ENCODE results near the gene CACNB4. TPM values are rescaled to one million over a fixed set of nuclear protein-coding genes. Genes with fewer than 3 reads are reported as not detected.

The CACNB4 gene
- total RNA-seq, 1 experiment from 2014 or later: 2.0 TPM

DNA sequence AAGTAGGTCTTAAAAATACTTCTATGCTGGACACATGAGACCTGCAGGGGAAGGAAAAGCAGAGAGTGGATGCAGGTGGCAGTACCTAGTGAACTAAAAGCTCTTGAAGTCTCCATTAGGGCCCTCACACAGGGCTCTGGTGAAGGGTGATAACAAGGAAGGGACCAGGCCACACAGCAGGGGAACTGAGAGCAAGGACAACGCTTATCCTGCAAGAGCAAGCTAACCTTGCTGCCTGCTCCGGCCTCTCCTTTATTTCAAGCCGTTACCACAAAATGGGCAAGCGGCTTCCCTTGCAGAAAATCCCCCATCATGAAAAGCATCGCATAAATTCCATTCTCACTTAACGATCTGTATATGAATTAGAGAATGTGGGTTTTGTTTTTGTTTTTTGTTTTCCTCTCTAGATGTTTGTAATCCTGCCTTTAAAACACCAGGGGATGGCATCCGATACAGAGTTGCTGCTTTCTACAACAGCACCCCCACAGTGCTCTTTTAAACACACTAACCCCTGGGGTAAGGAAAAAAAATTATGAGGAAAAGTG, 64.5 kb downstream of the CACNB4 start:
- Histone ChIP-seq H3K9me2 (ENCODE audit: insufficient read depth) (no peaks in the 10 kb centered on the region), H4K20me1 (ENCODE audit: insufficient read depth) (no peaks in the 10 kb centered on the region), H3K27ac (ENCODE audit: low read depth, low read length) (no peak overlapping the region), H3K4me1 (ENCODE audit: control insufficient read depth in 1 of 2, insufficient read depth in 2 of 2, low read length in 2 of 2) (no peaks in the 10 kb centered on the region), H2AFZ (ENCODE audit: low read depth, low read length, poor library complexity, severe bottlenecking) (no peak overlapping the region), H3K79me2 (ENCODE audit: insufficient read depth, low read length) (no peaks in the 10 kb centered on the region), H3K4me2 (ENCODE audit: low read length) (no peak overlapping the region), H3K9me3 (ENCODE audit: control insufficient read depth in 1 of 2, insufficient read depth in 1 of 2, low read depth in 1 of 2, low read length in 2 of 2) (no peaks in the 10 kb centered on the region), H3K27me3 (ENCODE audit: insufficient read depth, low read length) (no peaks in the 10 kb centered on the region), H3K9ac (ENCODE audit: low read length) (no peak overlapping the region), H3K4me3 (replicated peaks in 1 of 2; ENCODE audit: low read depth in 1 of 2, low read length in 2 of 2) (no peak overlapping the region), H3K36me3 (ENCODE audit: control insufficient read depth in 1 of 2, insufficient read depth in 2 of 2, low read length in 2 of 2) (no peaks in the 10 kb centered on the region)
- ATAC-seq (no peak), DNase-seq (ENCODE audit: low read depth, low spot score) (no peak)
- ChIA-PET RAD21 (ENCODE audit: low non-redundant PET in 1 of 2, low total read pairs in 2 of 2, uncharacterized antibody in 2 of 2, unreplicated experiment in 2 of 2) (no interaction called here), POLR2A (no interaction called here), CTCF (interaction anchor here (1.2 kb wide), 1 partner anchor 8 kb away, joined by 4 read pairs; no protein-coding TSS in a partner anchor)
- no TSS peak for BruUV-seq (replicated peaks)
- intact Hi-C loops (cut with micrococcal nuclease): no loop called here
- TF ChIP-seq CEBPB (IDR thresholded peaks at IDR 0.05; ENCODE audit: low read depth) (no peak), ELF1 (IDR thresholded peaks at IDR 0.05; ENCODE audit: borderline replicate concordance, low read depth) (no peak), ZFX (IDR thresholded peaks at IDR 0.05) (no peak), EZH2 (IDR thresholded peaks at IDR 0.05) (no peak), TCF7L2 (IDR thresholded peaks at IDR 0.05; ENCODE audit: borderline replicate concordance, extremely low read depth, insufficient read depth, insufficient read length) (no peak), SRF (IDR thresholded peaks at IDR 0.05; ENCODE audit: low read depth) (no peak), EZH2phosphoT487 (IDR thresholded peaks at IDR 0.05; ENCODE audit: borderline replicate concordance) (no peak), EGR1 (IDR thresholded peaks at IDR 0.05; ENCODE audit: low read depth) (no peak), JUND (IDR thresholded peaks at IDR 0.05) (no peak), SIN3A (IDR thresholded peaks at IDR 0.05; ENCODE audit: low read depth) (no peak)
- TF ChIP-seq, protein P1, sequence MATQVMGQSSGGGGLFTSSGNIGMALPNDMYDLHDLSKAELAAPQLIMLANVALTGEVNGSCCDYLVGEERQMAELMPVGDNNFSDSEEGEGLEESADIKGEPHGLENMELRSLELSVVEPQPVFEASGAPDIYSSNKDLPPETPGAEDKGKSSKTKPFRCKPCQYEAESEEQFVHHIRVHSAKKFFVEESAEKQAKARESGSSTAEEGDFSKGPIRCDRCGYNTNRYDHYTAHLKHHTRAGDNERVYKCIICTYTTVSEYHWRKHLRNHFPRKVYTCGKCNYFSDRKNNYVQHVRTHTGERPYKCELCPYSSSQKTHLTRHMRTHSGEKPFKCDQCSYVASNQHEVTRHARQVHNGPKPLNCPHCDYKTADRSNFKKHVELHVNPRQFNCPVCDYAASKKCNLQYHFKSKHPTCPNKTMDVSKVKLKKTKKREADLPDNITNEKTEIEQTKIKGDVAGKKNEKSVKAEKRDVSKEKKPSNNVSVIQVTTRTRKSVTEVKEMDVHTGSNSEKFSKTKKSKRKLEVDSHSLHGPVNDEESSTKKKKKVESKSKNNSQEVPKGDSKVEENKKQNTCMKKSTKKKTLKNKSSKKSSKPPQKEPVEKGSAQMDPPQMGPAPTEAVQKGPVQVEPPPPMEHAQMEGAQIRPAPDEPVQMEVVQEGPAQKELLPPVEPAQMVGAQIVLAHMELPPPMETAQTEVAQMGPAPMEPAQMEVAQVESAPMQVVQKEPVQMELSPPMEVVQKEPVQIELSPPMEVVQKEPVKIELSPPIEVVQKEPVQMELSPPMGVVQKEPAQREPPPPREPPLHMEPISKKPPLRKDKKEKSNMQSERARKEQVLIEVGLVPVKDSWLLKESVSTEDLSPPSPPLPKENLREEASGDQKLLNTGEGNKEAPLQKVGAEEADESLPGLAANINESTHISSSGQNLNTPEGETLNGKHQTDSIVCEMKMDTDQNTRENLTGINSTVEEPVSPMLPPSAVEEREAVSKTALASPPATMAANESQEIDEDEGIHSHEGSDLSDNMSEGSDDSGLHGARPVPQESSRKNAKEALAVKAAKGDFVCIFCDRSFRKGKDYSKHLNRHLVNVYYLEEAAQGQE (IDR thresholded peaks at IDR 0.05; ENCODE audit: low read depth): no peak
- TF ChIP-seq, protein P2, sequence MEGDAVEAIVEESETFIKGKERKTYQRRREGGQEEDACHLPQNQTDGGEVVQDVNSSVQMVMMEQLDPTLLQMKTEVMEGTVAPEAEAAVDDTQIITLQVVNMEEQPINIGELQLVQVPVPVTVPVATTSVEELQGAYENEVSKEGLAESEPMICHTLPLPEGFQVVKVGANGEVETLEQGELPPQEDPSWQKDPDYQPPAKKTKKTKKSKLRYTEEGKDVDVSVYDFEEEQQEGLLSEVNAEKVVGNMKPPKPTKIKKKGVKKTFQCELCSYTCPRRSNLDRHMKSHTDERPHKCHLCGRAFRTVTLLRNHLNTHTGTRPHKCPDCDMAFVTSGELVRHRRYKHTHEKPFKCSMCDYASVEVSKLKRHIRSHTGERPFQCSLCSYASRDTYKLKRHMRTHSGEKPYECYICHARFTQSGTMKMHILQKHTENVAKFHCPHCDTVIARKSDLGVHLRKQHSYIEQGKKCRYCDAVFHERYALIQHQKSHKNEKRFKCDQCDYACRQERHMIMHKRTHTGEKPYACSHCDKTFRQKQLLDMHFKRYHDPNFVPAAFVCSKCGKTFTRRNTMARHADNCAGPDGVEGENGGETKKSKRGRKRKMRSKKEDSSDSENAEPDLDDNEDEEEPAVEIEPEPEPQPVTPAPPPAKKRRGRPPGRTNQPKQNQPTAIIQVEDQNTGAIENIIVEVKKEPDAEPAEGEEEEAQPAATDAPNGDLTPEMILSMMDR (IDR thresholded peaks at IDR 0.05 in 2 of 3, conservative IDR thresholded peaks at IDR 0.05 in 1 of 3; ENCODE audit: borderline replicate concordance in 1 of 3, insufficient read depth in 1 of 3, low read depth in 2 of 3, low read length in 2 of 3): no peak
- TF ChIP-seq, protein P3, sequence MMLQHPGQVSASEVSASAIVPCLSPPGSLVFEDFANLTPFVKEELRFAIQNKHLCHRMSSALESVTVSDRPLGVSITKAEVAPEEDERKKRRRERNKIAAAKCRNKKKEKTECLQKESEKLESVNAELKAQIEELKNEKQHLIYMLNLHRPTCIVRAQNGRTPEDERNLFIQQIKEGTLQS (IDR thresholded peaks at IDR 0.05): no peak

All from HCT116 (cell line).